Neural crest cell (in vitro differentiated cells): ENCODE data around the gene RPS21. TPM values are rescaled to one million over a fixed set of nuclear protein-coding genes. Genes with fewer than 3 reads are reported as not detected.

Experiments used
- DNase-seq: peaks from one replicate; pipeline ENCODE4 v3.0.0; 2021; ENCODE audit warnings: low read depth, mixed read lengths, low spot score
- H3K27ac Mint-ChIP-seq: one replicate; pipeline ENCODE4 v1.8.0; 2021; ENCODE audit warnings: mild to moderate bottlenecking, mixed read lengths; ENCODE audit not compliant: unreplicated experiment
- H3K27me3 Mint-ChIP-seq: 2 replicates; pipeline ENCODE4 v1.8.0; 2021; ENCODE audit warnings: low read depth, mild to moderate bottlenecking, mixed read lengths
- H3K36me3 Mint-ChIP-seq: 2 replicates; pipeline ENCODE4 v1.8.0; 2021; ENCODE audit warnings: low read depth, mild to moderate bottlenecking, mixed read lengths
- H3K4me1 Mint-ChIP-seq: 2 replicates; pipeline ENCODE4 v1.8.0; 2021; ENCODE audit warnings: mixed read lengths
- H3K4me3 Mint-ChIP-seq: one replicate; pipeline ENCODE4 v1.8.0; 2021; ENCODE audit warnings: mild to moderate bottlenecking, mixed read lengths
- H3K9me3 Mint-ChIP-seq: 2 replicates; pipeline ENCODE4 v1.8.0; 2021; ENCODE audit warnings: mixed read lengths
- total RNA-seq: library from RNA; stranded (reverse); gene quantifications from 2 replicates; pipeline ENCODE4 v1.2.1, GENCODE V29; 2021
- TF ChIP-seq, protein P1 (sequence below): fragments of 200-600 bp; sonication (generic); conservative IDR thresholded peaks from 2 replicates; pipeline ENCODE4 v1.5.0; 2021; ENCODE audit warnings: antibody characterized with exemption, mild to moderate bottlenecking

Gene RPS21
- total RNA-seq, 1 donor from 2014 or later, result 1,312 TPM

DNA sequence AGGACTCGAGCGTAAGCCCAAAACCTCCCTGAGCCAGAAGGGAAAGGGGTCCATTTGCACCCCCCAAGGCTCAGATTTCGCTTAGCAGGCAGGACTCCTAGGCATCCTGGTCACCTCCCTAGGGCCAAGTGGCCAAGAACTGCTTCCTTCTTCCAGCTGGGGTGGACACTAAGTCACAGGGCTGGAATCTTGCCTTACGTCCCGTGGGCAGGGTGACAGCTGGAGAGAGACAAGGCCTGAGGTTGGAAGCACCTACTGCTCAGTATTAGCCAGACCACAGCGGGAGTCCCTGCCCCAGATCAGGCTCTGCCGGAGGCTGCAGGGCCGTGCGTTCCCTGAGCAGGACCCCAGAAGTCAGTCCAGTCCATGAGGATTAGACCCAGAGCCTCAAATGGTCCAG lies 39.5 kb upstream of the RPS21 start:
- Mint-ChIP-seq H3K27ac (no peak overlapping the region), H3K27me3 (no peaks in the 10 kb centered on the region), H3K4me3 (no peak overlapping the region), H3K4me1 (peaks cover 3% of the 10 kb centered on the region), H3K36me3 (peaks cover 8% of the 10 kb centered on the region), H3K9me3 (peaks cover 6% of the 10 kb centered on the region)
- TF ChIP-seq, protein P1, sequence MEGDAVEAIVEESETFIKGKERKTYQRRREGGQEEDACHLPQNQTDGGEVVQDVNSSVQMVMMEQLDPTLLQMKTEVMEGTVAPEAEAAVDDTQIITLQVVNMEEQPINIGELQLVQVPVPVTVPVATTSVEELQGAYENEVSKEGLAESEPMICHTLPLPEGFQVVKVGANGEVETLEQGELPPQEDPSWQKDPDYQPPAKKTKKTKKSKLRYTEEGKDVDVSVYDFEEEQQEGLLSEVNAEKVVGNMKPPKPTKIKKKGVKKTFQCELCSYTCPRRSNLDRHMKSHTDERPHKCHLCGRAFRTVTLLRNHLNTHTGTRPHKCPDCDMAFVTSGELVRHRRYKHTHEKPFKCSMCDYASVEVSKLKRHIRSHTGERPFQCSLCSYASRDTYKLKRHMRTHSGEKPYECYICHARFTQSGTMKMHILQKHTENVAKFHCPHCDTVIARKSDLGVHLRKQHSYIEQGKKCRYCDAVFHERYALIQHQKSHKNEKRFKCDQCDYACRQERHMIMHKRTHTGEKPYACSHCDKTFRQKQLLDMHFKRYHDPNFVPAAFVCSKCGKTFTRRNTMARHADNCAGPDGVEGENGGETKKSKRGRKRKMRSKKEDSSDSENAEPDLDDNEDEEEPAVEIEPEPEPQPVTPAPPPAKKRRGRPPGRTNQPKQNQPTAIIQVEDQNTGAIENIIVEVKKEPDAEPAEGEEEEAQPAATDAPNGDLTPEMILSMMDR, result no peak
- no peak for DNase-seq

GRCh38 chr20:62348604-62349003 lies 38.3 kb upstream of the RPS21 start:
- TF ChIP-seq, protein P1, result no peak
- Mint-ChIP-seq H3K9me3 (peaks cover 6% of the 10 kb centered on the region), H3K4me3 (no peak overlapping the region), H3K27ac (no peak overlapping the region), H3K4me1 (peaks cover 3% of the 10 kb centered on the region), H3K27me3 (no peaks in the 10 kb centered on the region), H3K36me3 (peaks cover 8% of the 10 kb centered on the region)
- DNase-seq, result no peak

- peaks cover 8% of the 10 kb centered on the region for H3K36me3 Mint-ChIP-seq
- peaks cover 3% of the 10 kb centered on the region for H3K4me1 Mint-ChIP-seq
- peaks cover 6% of the 10 kb centered on the region for H3K9me3 Mint-ChIP-seq
- DNase-seq, result no peak
- TF ChIP-seq, protein P1, result no peak
- no peaks in the 10 kb centered on the region for H3K27me3 Mint-ChIP-seq
- H3K4me3 Mint-ChIP-seq, result no peak overlapping the region
- H3K27ac Mint-ChIP-seq, result no peak overlapping the region
Observed at GRCh38 chr20:62349556-62350097, 37.3 kb upstream of the RPS21 start.

- Mint-ChIP-seq H3K9me3 (peaks cover 6% of the 10 kb centered on the region), H3K4me1 (peaks cover 3% of the 10 kb centered on the region), H3K36me3 (peaks cover 8% of the 10 kb centered on the region), H3K4me3 (no peak overlapping the region), H3K27ac (no peak overlapping the region), H3K27me3 (no peaks in the 10 kb centered on the region)
- TF ChIP-seq, protein P1, result no peak
- no peak for DNase-seq
Observed at GRCh38 chr20:62350098-62350628, 36.7 kb upstream of the RPS21 start.

- peaks cover 8% of the 10 kb centered on the region for H3K36me3 Mint-ChIP-seq
- H3K27me3 Mint-ChIP-seq, result no peaks in the 10 kb centered on the region
- H3K4me3 Mint-ChIP-seq, result no peak overlapping the region
- peaks cover 6% of the 10 kb centered on the region for H3K9me3 Mint-ChIP-seq
- no peak overlapping the region for H3K27ac Mint-ChIP-seq
- no peak for DNase-seq
- H3K4me1 Mint-ChIP-seq, result peaks cover 5% of the 10 kb centered on the region
- TF ChIP-seq, protein P1, result no peak
Observed at GRCh38 chr20:62350629-62351422, 36.1 kb upstream of the RPS21 start.
